Activated CD4-positive, alpha-beta memory T cell treated with anti-CD3 and anti-CD28 coated beads, Interleukin-2, amount 10 ng/mL, durations not matched to agents 7 days and 5 days (primary cell): ENCODE data around the gene TTLL10. TPM values are rescaled to one million over a fixed set of nuclear protein-coding genes. Genes with fewer than 3 reads are reported as not detected.

Experiments
- CTCF ChIA-PET: fragments of 350-600 bp; sonication (Branson Sonifier 250); formaldehyde crosslinking; loops from one replicate; lab custom pipeline; 2021; ENCODE audit warnings: antibody characterized with exemption, inconsistent platforms; lab: Charles Lee
- POLR2A ChIA-PET: fragments of 350-600 bp; sonication (Branson Sonifier 250); formaldehyde crosslinking; loops from one replicate; lab custom pipeline; 2021; ENCODE audit warnings: antibody characterized with exemption; lab: Charles Lee
- DNase-seq: peaks from one replicate; pipeline ENCODE4 v3.0.0-alpha.2; 2020
- H3K27ac Mint-ChIP-seq: one replicate; pipeline ENCODE4 v1.8.0; 2021; ENCODE audit warnings: mild to moderate bottlenecking, mixed read lengths
- H3K27me3 Mint-ChIP-seq: one replicate; pipeline ENCODE4 v1.8.0; 2021; ENCODE audit warnings: mixed read lengths
- H3K36me3 Mint-ChIP-seq: one replicate; pipeline ENCODE4 v1.8.0; 2021; ENCODE audit warnings: low read depth, mixed read lengths
- H3K4me1 Mint-ChIP-seq: one replicate; pipeline ENCODE4 v1.8.0; 2021; ENCODE audit warnings: mixed read lengths
- H3K4me3 Mint-ChIP-seq: one replicate; pipeline ENCODE4 v1.8.0; 2021; ENCODE audit warnings: mild to moderate bottlenecking, mixed read lengths
- H3K9me3 Mint-ChIP-seq: one replicate; pipeline ENCODE4 v1.8.0; 2021; ENCODE audit warnings: mixed read lengths
- total RNA-seq, 2 experiments: library from RNA; stranded (reverse); gene quantifications; one replicate each; pipeline ENCODE4 v1.2.3, GENCODE V29; 2021

TTLL10 gene
- total RNA-seq, 2 experiments from 2014 or later: not detected

DNA sequence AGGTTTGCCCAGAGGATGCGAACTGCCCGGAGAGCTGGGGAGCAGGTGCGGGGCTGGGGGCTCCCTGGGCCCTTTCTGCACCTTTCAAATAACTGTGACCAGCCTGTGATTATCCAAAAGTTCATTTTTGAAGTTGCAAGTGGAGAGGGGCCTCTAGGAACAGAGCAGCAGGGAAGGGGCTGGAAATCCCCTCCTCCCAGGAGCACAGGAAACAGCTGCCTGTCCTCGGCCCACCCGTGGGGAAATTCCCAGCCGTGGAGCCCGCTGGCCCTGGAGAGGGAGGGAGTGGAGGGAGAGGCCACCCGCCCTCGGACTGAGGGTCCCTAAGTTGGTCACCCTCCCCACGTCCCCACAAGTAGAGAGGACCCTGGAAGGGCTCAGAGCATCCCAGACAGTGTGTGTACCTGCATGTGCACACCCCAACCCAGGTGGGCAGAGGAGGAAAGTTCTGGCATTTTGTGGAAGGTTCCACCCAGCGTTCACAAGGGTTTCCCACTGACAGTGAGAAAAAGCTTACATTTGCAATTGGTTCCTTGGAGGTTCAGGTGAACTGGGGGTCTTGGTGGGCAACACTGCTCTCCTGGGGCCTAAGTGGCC lies 41.5 kb downstream of the TTLL10 start:
- POLR2A ChIA-PET: interaction anchor here (0.9 to 6.0 kb wide), 7 partner anchors 9 to 202 kb away, joined by 3 to 65 read pairs (median 5); partner anchors contain the start of genes CCNL2, ISG15, SDF4 and TNFRSF18
- Mint-ChIP-seq H3K27ac (peak overlapping the region; percentile 99), H3K4me1 (peaks cover 70% of the 10 kb centered on the region), H3K4me3 (peak overlapping the region; percentile 71), H3K9me3 (peaks cover 5% of the 10 kb centered on the region), H3K36me3 (peaks cover 58% of the 10 kb centered on the region), H3K27me3 (no peaks in the 10 kb centered on the region)
- no peak for DNase-seq
- CTCF ChIA-PET: no interaction called here

DNA sequence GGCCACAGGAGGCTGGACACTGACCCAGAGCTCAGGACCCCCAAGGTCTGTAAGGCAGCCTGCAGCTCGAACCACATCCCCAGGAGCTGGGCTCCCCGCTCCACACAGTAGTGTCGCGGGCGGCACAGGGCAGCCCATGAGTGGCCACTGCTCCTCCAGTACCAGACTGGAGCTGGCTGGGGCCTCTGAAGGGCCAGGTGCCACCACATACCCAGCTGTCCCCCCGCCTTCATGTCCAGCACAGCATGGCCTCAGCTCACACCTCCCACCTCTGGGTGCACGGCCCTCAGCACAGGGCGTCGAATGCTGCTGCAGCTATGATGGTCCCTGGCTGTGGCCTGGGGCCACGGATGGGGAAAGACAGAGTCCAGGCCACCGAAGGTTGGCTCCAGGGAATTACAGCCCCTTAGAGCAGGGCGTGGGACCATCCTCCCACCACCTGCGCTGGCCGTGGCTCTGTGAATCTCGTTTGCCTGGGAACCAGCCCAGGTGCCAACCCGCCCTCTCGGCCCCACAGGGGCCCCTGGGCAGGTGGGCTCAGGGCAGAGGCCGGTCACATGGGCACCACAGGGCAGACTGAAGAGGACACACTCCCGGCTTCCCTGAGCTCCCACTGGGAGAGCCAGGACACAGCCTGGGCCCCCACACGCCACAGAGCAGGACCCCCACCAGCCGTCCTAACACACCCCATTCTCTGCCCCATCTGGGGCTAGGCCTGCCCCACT lies 42.4 kb downstream of the TTLL10 start:
- Mint-ChIP-seq H3K27ac (peak overlapping the region; percentile 99), H3K27me3 (no peaks in the 10 kb centered on the region), H3K9me3 (peaks cover 5% of the 10 kb centered on the region), H3K36me3 (peaks cover 59% of the 10 kb centered on the region), H3K4me3 (peak overlapping the region; percentile 71), H3K4me1 (peaks cover 69% of the 10 kb centered on the region)
- DNase-seq: no peak
- ChIA-PET POLR2A (interaction anchor here (0.9 to 6.0 kb wide), 9 partner anchors 10 to 202 kb away, joined by 3 to 65 read pairs (median 5); partner anchors contain the start of genes CCNL2, ISG15, SDF4 and TNFRSF18), CTCF (interaction anchor here (1.2 to 1.6 kb wide), 2 partner anchors 15 to 94 kb away, joined by 4 read pairs; partner anchors contain the start of gene SDF4)

DNA sequence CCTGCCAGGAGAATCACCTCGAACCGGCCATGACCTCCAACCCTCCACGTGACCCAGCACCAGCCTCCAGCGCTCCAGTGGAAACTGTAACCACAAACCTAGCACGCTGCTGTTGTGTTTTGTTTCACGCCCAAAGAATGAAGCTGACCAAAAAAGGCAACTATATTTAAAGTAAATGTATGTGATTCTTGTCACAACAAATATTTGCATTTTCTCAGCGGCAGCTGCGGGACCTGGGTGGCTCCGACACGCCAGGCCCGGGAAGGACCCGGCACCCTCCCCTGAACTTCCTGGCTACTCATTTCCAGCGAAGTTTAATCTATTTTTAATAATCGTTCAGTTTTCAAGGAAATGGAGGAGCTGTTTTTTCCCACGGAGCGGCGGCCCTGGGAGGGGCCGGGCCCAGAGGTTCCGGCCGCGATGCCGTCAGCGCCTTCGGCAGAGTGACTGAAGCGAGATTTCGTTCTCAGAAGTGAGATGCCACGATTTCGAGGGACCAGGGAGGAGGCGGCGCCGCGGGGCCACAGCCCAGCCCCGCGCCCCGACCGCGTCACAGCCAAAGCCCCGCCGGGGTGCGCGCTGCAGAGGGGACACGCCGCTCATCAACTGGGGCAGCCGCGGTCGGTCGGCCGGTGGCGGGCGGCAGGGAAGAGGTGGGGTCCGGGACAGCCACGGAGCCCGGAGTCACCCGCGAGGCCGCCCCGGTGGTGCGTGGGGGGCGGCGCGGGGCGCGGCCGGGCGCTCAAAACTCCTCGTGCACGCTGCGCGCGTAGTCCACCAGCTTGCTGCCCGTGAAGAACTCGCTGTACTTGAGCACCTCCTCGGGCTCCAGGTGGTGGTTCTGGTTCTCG lies 43.3 kb downstream of the TTLL10 start:
- Mint-ChIP-seq H3K4me3 (peak overlapping the region; percentile 71), H3K36me3 (peaks cover 65% of the 10 kb centered on the region), H3K4me1 (peaks cover 66% of the 10 kb centered on the region), H3K27ac (peak overlapping the region; percentile 99), H3K27me3 (no peaks in the 10 kb centered on the region), H3K9me3 (peaks cover 5% of the 10 kb centered on the region)
- CTCF ChIA-PET: interaction anchor here (1.2 to 1.6 kb wide), 2 partner anchors 14 to 94 kb away, joined by 4 read pairs; partner anchors contain the start of gene SDF4
- peak; percentile 83 for DNase-seq
- POLR2A ChIA-PET: interaction anchor here (1.0 to 6.0 kb wide), 7 partner anchors 10 to 176 kb away, joined by 3 to 65 read pairs (median 5); partner anchors contain the start of genes SDF4 and TNFRSF18

DNA sequence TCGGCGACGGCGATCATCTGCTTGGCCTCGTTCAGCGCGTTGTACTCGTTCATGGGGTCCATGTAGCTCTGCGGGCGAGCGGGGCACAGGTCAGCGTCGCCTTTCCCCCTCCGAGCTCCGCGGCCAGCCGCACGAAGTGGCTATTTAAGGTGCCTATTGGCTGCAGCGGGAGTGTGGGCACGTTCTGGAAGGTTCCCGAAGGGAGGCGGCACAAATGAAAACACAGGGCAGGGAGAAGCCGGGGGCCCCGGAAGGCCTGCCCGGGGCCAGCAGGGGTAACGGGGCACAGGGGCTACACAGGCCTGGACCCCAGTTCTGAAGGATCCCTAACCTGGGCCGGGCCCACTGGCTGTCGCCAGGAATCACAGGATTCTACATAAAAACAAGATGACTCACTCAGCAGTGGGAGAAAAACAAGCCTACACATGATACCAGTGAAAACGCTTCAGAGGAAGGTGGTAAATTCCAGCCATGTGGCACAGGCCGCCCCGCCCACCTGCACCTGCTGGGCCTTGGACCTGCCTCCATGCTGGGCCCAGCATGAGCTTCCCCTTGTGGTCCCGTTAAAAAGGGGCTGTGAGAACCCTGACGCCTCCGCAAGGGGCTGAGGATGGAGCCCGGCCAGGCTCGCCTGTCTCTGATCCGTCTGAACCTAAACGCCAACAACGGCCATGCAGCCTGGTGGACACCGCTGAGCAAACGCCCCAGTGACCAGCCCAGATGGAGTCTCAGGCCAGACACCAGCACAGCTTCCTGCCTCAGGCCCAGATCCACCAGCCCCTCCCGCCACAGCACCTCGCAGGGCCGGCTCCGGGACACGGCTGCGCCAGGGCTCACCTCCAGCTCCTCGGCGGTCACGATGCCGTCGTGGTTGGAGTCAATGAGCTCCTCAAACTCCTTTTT lies 44.2 kb downstream of the TTLL10 start:
- peaks cover 5% of the 10 kb centered on the region for H3K9me3 Mint-ChIP-seq
- H3K27ac Mint-ChIP-seq: peak overlapping the region; percentile 91
- peaks cover 67% of the 10 kb centered on the region for H3K4me1 Mint-ChIP-seq
- no peaks in the 10 kb centered on the region for H3K27me3 Mint-ChIP-seq
- ChIA-PET CTCF (no interaction called here), POLR2A (interaction anchor here (1.0 to 6.0 kb wide), 5 partner anchors 11 to 96 kb away, joined by 3 to 65 read pairs (median 19); partner anchors contain the start of genes B3GALT6, SDF4 and TNFRSF18)
- no peak for DNase-seq
- no peak overlapping the region for H3K4me3 Mint-ChIP-seq
- H3K36me3 Mint-ChIP-seq: peaks cover 69% of the 10 kb centered on the region

DNA sequence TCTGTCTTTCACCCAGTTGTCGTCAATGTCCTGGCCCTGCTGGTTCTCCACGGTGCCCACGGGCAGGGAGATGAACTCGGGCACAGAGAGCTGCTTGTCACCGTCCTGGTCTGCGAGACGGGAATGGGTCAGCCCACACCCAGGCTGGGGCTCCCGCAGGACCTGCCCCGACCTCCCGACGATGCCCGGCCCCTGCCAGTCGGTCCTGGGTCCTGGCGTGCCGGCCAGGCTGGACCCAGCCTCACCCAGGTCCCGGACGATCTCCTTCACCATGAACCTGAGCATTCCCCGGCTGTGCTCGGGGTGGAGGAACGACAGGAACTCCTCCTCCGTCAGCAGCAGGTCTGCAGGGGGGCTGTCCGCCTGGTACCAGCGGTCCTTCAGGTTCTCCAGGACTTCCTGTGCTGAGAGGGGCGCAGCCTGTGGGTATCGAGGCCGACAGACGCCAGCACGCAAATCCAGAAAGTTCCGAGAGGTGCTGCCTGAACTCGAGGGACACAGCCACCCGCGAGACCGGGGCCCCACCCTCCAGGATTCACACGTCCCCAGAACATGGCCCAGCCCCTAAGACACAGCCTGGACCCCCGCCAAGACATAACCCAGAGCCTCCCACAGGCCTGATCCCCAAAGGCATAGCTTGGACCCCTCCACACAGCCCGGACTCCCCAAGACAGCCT lies 45.0 kb downstream of the TTLL10 start:
- peak overlapping the region; percentile 91 for H3K27ac Mint-ChIP-seq
- H3K27me3 Mint-ChIP-seq: no peaks in the 10 kb centered on the region
- H3K36me3 Mint-ChIP-seq: peaks cover 75% of the 10 kb centered on the region
- ChIA-PET POLR2A (interaction anchor here (2.1 to 6.0 kb wide), 2 partner anchors 12 to 13 kb away, joined by 19 to 65 read pairs; partner anchors contain the start of genes B3GALT6, SDF4 and TNFRSF18), CTCF (interaction anchor here (1.2 to 1.3 kb wide), 2 partner anchors 12 to 153 kb away, joined by 3 read pairs; no protein-coding TSS in a partner anchor)
- H3K9me3 Mint-ChIP-seq: peaks cover 5% of the 10 kb centered on the region
- DNase-seq: no peak
- H3K4me3 Mint-ChIP-seq: no peak overlapping the region
- H3K4me1 Mint-ChIP-seq: peaks cover 68% of the 10 kb centered on the region

DNA sequence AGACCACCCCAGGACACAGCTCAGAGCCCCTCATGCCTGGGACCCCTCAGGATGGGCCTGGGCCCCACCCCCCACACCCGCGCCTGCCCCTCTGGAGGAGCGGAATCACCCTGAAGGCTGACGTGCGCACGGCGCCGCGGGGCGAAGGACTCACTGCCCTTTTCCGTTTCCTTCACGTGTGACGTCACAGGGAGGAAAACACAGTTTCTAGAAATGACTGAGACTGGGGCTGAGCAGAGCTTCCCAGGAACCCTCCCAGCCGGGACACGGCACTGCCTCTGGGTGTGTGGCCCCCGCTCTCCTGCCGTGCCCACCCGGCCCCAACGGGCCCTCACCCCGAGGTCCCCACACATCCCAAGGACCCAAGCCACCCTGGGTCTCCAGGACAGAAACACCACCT lies 45.7 kb downstream of the TTLL10 start:
- Mint-ChIP-seq H3K4me3 (peak overlapping the region; percentile 51), H3K36me3 (peaks cover 82% of the 10 kb centered on the region)
- POLR2A ChIA-PET: interaction anchor here (2.1 to 6.0 kb wide), 2 partner anchors 12 to 13 kb away, joined by 19 to 65 read pairs; partner anchors contain the start of genes B3GALT6, SDF4 and TNFRSF18

DNA sequence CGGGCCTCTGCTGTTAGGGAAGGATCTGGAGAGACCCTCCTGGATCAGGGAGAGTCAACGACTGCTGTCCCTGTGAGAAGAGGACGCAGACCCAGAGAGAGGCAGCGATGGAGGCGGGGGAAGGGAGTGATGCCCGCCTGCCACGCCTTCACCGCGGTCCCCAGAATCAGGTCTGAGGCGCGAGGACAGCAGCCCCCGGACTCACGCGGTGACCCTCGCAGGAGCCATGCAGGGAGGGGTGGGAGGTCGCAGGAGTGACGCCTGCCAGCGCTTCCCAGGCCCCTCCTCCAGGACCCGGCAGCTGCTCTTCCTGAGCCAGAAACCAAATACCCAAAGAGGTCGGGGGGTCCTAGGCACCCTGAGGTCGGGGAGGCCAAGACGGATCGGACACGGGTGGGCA lies 46.5 kb downstream of the TTLL10 start:
- POLR2A ChIA-PET: interaction anchor here (3.1 to 6.0 kb wide), 2 partner anchors 11 to 14 kb away, joined by 10 to 65 read pairs; partner anchors contain the start of gene TNFRSF18
- no peaks in the 10 kb centered on the region for H3K27me3 Mint-ChIP-seq

More for the DNA sequence above, 45.7 kb downstream of the TTLL10 start:
- Mint-ChIP-seq H3K27ac (peak overlapping the region; percentile 91), H3K9me3 (peaks cover 5% of the 10 kb centered on the region), H3K27me3 (no peaks in the 10 kb centered on the region), H3K4me1 (peaks cover 65% of the 10 kb centered on the region)
- DNase-seq: peak; percentile 82
- CTCF ChIA-PET: interaction anchor here (1.0 to 1.3 kb wide), 3 partner anchors 10 to 152 kb away, joined by 3 read pairs; no protein-coding TSS in a partner anchor

DNA sequence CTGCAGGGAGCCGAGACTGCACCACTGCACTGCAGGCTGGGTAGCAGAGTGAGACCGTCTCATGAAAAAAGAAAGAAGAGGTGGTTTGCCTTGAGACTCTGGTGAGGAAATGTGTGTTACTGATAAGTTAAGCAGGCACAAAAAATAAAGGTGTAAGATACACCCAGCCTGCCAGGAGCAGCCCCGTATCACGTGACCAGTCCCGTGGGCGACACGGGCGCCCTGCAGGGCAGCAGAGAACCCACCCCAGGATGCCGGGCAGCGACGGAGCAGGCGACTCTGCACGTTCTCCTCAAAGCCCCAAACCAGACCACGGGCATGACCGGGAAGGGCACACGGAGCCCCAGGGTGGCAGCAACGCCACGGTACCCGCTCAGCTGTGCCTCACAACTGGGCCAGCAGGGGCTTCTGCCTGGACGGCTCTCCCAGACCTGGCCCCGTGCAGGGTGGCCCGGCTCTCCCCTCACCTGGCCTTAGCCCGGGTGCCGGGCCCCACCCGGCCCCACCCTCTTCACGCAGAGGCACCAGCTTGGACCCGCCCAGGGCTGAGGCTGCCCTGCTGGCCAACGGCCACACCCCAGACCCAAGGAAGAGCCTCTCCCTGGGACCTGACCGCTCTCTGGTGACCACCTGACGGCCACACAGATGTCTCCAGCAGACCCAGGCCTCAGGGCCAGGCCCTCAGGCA lies 48.4 kb downstream of the TTLL10 start:
- Mint-ChIP-seq H3K4me1 (peaks cover 46% of the 10 kb centered on the region), H3K27me3 (no peaks in the 10 kb centered on the region), H3K36me3 (peaks cover 87% of the 10 kb centered on the region), H3K4me3 (no peak overlapping the region), H3K9me3 (peaks cover 7% of the 10 kb centered on the region), H3K27ac (peak overlapping the region; percentile 26)
- DNase-seq: no peak
- ChIA-PET CTCF (no interaction called here), POLR2A (interaction anchor here (0.6 to 3.1 kb wide), 3 partner anchors 9 to 118 kb away, joined by 3 to 10 read pairs (median 3); no protein-coding TSS in a partner anchor)

More for the DNA sequence above, 46.5 kb downstream of the TTLL10 start:
- peak overlapping the region; percentile 91 for H3K27ac Mint-ChIP-seq
- CTCF ChIA-PET: interaction anchor here (1.0 to 1.3 kb wide), 2 partner anchors 9 to 11 kb away, joined by 3 read pairs; no protein-coding TSS in a partner anchor
- H3K9me3 Mint-ChIP-seq: peaks cover 5% of the 10 kb centered on the region
- no peak for DNase-seq
- H3K4me3 Mint-ChIP-seq: no peak overlapping the region
- peaks cover 84% of the 10 kb centered on the region for H3K36me3 Mint-ChIP-seq
- H3K4me1 Mint-ChIP-seq: peaks cover 56% of the 10 kb centered on the region

DNA sequence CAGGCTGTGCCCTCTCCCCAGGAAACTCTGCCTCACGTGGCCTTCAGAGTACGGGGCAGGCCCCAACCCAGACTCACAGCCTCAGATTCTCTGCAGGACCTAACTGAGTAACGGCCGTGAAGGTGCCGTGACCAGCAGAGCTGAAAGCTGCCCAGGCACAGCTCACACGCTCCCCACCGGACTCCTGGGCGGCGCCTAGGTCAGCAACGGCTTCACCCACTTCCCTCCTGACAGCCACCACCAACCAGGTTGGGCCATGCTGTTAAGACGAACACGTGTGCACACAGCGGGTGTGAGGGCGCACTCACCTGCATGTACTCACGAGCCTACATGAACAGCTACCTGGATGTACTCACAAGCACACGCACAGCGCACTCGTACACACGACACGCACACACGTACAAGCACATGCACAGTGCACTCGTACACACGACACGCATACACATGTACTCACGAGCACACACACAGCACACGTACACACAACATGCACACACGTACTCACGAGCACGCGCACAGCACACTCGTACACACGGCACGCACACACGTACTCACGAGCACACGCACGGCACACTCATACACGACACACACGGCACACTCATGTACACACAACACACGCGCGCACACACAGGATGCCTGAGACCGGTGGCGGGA lies 49.0 kb downstream of the TTLL10 start:
- Mint-ChIP-seq H3K4me1 (peaks cover 42% of the 10 kb centered on the region), H3K4me3 (no peak overlapping the region), H3K9me3 (peaks cover 5% of the 10 kb centered on the region), H3K36me3 (peaks cover 85% of the 10 kb centered on the region), H3K27me3 (no peaks in the 10 kb centered on the region), H3K27ac (no peak overlapping the region)
- ChIA-PET POLR2A (interaction anchor here (1.2 to 3.1 kb wide), 2 partner anchors 8 to 10 kb away, joined by 3 to 10 read pairs; no protein-coding TSS in a partner anchor), CTCF (no interaction called here)
- no peak for DNase-seq

DNA sequence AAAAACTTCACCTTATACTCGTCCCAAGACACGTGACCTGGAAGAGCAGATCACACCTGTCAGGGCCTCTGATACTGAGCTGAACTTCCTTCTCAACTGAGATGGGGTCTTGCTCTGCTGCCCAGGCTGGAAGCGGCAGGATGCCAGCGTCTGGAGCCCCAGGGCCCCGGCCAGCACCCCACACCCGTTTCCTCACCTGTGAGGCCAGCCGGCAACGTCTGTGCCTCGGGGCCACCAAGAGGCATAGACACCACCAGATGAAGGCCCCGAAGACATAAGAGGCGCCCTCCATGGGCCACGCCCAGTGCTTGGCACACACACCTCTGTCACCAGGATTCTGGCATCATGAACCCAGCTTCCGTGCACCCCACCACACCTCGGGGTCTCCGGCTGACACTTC lies 49.6 kb downstream of the TTLL10 start:
- Mint-ChIP-seq H3K27ac (no peak overlapping the region), H3K4me3 (no peak overlapping the region), H3K4me1 (peaks cover 36% of the 10 kb centered on the region), H3K36me3 (peaks cover 81% of the 10 kb centered on the region), H3K9me3 (peaks cover 5% of the 10 kb centered on the region), H3K27me3 (no peaks in the 10 kb centered on the region)
- POLR2A ChIA-PET: interaction anchor here (1.2 to 3.1 kb wide), 2 partner anchors 8 to 10 kb away, joined by 3 to 10 read pairs; no protein-coding TSS in a partner anchor
- CTCF ChIA-PET: no interaction called here
- no peak for DNase-seq
